Activated CD8-positive, alpha-beta memory T cell treated with anti-CD3 and anti-CD28 coated beads for 4 hours (primary cell): Measurements from ENCODE around the gene ECSCR.

Experiments
- DNase-seq, 2 donors: peaks; one replicate each; pipeline ENCODE4 v3.0.0-alpha.2; 2020; ENCODE audit warnings: low read depth in 2 of 2

ECSCR gene

GRCh38 chr5:139474890-139475791, 12.6 kb upstream of the ECSCR start:
- DNase-seq: no peak

DNA sequence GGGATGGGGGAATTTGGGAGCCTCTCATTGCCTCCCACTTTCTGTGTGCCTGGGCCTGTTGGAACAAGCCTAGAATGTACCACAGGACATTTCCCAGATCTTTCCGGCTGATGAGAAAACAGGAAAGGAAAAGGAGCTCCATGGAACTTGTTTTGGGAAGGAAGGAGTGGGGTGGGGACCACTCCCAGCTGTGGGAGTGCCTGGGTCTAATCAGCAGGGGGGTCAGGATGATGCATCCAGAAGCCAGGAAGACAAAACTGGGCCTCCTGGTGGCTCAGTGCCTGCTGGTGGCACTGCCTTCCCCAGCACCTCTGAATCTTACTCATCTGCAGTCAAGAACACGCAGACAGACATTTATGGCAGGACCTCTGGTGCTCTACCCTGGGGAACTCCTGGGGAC, 11.0 kb upstream of the ECSCR start:
- no peak for DNase-seq

DNA sequence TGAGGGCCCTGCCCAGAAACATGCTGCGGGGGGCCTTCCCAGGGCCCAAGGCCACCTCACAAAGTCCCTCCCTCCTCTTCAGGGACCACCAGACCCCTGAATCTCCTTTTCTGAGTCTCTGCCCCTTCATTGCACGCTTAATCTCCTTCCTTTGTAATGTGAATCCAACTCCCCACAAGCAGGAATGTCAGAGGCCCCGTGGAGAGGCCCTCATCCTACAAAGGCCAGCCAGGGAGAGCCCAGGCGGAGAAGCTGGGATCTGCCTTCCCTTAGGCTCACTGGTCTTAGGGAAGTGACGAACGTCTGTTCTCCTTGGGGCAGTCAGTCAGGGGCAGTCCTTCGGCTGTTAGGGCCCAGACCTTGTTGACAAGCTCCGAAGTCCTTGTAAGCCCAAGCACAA, 10.6 kb upstream of the ECSCR start:
- DNase-seq: no peak

DNA sequence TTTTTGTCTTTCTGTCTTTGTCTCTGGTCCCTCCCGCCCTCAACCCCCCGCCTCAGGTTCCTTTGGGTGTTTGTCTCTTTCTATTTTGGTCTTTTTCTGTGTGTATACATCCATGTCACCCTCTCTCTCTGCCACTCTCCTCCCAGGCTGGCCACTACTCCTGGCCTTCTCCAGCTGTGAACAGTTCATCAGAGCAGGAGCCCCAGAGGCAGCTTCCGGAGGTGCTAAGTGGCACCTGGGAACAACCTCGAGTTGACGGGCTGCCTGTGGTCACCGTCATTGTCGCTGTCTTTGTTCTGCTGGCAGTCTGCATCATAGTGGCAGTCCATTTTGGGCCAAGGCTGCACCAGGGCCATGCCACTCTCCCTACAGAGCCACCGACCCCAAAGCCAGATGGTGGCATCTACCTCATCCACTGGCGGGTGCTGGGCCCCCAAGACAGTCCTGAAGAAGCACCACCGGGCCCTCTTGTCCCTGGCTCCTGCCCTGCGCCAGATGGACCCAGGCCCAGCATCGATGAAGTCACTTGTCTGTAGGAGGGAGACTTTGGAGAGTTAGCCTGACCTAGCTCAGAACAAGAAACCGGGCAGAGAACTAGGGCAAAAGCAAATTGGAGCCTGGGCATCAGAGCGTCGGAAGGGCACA, 10.0 kb upstream of the ECSCR start:
- no peak for DNase-seq

DNA sequence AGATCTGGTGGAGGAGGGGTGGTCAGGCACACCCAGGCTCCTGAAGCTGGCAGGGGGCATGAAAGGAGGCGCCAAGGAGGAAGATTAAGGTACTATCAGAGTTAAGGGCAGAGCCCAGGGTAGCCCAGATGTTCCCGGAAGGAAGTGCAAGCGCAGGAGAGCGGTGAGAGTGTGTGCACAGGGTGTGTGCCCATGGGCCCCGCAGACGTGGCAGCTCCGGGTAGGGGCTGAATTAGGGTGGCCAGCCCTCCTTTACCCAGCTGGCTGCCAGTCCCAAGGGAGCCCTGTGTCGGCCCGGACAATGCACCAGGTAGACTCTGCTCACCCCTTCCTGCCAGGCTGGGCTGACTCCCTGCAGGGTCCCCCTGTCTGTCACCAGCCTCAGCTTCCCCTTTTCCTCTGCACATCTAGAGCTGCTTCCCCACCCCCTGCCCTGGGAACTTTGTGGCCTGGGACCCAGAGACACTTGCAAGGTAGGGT, 8.3 kb upstream of the ECSCR start, which contains the start of gene SMIM33:
TSS of gene SMIM33 (plus strand) at position 184 of the 480 bp plus-strand sequence. CDS start at position 302, 118 bp downstream.
- no peak for DNase-seq

- DNase-seq: no peak
These were observed 5.9 kb upstream of the ECSCR start for GRCh38 chr5:139468421-139468931.

DNA sequence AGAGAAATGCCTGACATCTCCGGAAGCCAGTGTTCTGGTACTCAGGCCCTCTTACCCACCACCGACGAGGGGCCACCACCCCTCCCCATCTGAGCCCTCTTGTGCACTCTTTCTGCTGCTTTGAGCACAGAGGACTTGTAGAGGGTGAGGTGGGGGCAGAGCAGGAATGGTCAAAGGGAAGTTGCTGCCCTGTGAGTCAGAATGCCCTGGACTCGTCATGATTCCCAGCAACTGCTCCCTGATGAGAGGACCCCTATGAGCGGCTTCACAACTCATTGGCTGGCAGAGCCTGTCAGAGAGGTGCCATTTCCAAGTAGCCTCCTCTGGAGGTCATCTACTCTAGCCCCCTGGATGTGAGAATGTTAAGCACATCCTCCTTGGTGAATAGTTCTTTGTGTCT, 845 bp downstream of the ECSCR start:
- DNase-seq: no peak

- no peak for DNase-seq
These were observed 1.4 kb downstream of the ECSCR start for GRCh38 chr5:139461176-139461575.

GRCh38 chr5:139460455-139460854, 2.1 kb downstream of the ECSCR start:
- no peak for DNase-seq

- DNase-seq: no peak
These were observed 3.0 kb downstream of the ECSCR start for GRCh38 chr5:139459451-139459934.

DNA sequence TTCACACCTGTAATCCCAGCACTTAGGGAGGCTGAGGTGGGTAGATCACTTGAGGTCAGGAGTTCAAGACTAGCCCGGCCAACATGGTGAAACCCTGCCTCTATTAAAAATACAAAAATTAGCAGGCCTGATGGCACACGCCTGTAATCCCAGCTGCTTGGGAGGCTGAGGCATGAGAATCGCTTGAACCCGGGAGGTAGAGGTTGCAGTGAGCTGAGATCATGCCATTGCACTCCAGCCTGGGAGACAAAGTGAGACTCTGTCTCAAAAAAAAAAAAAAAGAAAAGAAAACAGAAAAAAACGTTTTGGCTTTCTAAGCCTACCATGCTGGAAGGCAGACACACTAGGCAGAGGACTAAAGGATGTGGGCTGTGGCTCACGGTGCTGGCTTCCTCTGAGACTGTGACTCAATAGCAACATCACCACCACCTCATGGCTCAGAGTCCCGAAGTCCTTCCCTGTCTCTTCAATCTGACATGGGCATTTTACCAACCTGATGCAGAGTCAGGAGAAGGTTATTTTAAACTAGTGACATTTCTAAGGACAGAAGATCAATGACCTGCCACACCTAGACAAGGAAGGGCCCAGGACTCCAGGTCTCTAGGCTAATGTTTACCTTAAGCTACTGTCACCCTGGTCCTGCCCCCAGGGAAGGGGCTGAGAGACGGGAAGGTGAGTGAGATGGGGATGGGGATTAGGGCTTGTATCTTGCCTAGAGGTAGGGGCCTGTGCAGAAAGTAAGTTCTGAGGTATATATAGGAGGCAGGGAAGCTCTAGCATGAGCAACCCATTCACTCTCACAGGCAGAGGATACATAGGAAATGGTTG, 3.7 kb downstream of the ECSCR start:
- peak; percentile 50 to 70 for DNase-seq

DNA sequence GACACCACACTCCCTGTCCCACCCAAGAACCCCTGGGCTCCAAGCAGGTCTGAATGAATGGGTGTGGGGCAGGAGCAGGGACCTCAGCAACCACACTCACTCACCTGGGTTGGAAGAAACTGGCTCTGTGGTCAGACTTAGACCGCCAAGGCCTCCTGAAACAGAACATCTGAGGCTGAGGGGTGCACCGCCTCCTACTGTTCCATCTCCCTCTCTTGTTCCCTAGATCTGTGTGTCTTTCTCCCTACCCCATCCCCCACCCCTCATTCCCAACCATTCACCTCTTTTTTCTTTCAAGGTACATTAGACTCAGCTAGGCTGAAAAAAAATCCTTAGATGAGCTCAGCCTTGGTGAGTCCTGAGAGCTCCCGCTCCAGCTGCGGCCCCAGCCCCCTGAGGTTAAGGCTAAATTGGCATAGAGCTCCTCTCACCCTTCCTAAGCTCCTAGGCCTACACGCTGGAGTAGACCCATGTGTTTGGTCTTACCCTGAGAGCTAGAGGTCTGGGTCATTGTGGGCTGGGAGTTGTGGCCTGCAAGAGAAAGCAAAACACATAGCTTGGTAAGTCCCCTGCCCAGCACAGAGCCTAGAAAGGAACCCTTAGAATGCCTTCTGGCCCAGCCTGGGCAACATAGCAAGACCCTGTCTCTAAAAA, 4.8 kb downstream of the ECSCR start:
- DNase-seq: no peak

DNA sequence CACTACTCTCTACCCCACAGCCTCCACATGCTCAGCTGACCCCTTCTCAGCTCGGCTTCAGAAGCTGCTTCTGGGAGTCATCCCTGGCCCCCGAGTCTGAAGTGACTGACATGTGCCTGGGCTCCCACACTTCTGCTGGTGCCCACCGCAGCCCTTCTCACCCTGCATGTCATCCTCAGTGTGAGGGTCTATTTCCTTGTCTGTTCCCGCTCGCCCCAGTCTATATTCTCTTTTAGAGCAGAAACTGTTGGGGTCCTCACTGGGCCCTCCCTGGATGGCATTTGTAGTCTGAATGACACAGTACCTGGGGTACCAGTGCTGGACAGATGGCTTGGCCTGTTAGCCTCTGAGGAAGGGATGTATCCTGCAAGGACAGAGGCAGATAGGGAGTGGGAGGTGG, 5.3 kb downstream of the ECSCR start:
- no peak for DNase-seq

DNA sequence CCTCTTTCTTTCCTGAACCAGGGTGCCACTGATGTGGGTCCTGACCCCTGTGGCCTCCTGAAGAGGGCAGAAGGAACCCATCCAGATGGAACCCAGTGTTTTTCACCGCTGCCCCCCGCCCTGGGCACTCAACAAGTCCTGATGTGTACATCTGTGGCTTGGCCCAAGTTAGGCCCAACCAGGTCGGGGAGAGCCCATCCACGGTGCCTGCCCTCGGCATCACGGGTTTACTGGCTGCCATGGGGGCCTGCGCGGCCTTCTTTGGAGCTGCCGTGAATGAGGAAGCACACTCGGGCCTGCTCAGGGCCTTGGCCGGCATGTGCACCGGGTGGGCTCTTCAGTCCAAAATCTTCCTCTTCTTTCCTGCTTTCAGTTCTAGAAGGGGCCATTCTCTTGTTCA, 5.8 kb downstream of the ECSCR start:
- DNase-seq: no peak

DNA sequence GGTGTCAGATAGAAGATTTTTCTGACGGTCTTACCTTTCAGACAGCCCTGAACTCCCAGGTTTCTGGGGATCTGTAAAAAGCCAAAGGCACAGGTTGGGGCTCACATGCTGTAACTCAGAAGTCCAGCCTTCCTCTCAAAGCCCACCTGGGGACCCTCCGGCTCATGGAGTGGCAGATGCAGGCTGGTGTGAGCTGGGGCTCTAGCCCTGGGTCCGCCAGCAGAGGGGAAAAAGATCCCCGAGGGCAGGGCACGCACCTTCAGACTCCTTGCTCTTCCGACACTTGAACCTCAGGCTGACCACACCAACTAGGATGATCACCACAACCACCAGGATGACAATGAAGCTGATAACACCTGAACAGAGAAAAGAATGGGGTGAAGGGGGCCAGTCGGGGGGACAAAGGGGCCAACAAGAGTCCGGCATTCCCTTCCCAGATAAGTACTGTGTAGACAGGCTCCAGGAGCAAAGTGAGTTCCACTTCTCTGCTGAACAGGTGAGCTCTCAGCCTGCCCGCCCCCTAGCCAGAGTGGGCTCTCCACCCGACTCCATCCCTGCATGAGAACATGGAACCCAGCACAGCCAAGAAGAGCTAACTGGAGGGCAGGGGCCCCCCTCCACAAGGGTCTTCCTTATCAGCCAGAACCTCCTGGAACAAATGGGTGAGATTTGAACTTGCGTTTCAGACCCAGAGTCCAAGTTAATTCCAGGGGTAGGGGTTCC, 7.8 kb downstream of the ECSCR start:
- no peak for DNase-seq

DNA sequence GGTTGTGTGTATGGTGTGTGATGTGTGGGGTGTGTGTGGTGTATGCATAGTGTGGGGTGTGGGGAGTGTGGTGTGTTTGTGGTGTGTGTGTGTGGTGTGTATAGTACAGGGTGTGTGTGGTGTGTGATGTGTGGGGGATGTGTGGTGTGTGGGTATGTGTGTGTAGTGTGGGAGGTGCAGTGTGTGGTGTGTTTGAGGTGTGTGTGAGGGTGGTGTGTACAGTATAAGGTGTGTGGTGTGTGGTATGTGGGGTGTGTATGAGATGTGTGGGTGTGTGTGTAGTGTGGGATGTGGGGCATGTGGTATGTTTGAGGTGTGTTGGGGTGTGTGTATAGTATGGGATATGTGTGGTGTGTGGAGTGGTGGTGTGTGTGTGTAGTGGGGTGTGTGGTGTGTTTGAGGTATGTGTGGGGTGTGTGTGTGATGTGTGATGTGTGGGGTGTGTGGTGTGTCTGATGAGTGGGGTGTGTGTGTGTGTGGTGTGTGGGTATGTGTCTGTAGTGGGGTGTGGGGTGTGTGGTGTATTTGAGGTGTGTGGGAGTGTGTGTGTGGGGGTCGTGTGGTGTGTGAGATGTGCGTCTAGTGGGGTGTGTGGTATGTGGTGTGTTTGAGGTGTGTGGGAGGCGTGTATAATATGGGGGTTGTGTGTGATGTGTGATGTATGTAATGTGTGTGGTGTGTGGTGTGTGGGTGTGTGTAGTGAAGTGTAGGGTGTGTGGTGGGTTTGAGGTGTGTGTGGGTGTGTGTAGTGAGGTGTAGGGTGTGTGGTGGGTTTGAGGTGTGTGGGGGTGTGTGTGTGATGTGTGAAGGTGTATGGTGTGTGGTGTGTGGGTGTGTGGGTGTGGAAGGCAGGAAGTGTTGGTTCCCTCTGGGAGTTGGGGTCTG, 8.6 kb downstream of the ECSCR start:
- DNase-seq: peak; percentile 27 to 47

- no peak for DNase-seq
These were observed 10.5 kb downstream of the ECSCR start for GRCh38 chr5:139451878-139452660.

DNA sequence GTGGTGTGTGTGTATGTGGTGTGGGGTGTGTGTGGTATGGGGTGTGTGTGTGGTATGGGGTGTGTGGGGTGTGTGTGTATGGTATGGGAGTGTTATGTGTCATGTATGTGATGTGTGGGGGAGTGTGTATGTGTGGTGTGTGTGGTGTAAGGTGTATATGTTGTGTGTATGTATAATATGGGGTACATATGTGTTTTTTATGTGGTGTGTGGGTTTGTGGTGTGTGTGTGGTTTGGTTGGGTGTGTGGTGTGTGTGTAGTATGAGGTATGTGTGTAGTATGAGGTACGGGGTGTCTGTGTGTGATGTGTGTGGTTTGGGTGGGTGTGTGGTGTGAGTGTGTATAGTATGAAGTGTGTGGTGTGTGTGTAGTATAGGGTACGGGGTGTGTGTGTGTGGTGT, 11.4 kb downstream of the ECSCR start:
- no peak for DNase-seq
